ENCODE data around the gene NOS1AP. TPM values are rescaled to one million over a fixed set of nuclear protein-coding genes. Genes with fewer than 3 reads are reported as not detected.

NOS1AP gene
- total RNA-seq, 1 donor from 2014 or later, result 0.99 TPM

GRCh38 chr1:162294015-162294414 is 224.5 kb downstream of the NOS1AP start:
- no peak for DNase-seq (ENCODE audit: low read depth)

DNA sequence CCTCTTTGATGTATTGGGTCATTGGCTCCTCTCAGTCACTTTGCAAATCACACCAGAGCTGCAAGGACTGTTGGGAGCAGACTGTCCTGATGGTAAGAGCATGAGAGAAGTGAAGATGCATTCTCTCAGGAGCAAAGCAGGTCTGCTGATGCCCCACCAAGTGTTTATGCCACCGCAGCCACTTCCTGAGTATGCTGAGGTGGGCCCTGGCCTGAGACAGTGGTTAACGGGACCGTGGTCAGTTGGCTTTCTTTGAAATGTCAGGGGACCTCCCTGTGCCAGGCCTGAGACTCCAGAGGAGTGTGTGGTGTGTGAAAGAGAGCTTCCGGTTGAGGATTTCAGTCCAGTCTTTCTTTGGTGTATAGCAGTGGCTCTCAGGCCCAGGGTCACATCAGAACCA is 227.7 kb downstream of the NOS1AP start:
- DNase-seq (ENCODE audit: low read depth), result no peak

GRCh38 chr1:162298266-162298665 is 228.8 kb downstream of the NOS1AP start:
- no peak for DNase-seq (ENCODE audit: low read depth)

DNA sequence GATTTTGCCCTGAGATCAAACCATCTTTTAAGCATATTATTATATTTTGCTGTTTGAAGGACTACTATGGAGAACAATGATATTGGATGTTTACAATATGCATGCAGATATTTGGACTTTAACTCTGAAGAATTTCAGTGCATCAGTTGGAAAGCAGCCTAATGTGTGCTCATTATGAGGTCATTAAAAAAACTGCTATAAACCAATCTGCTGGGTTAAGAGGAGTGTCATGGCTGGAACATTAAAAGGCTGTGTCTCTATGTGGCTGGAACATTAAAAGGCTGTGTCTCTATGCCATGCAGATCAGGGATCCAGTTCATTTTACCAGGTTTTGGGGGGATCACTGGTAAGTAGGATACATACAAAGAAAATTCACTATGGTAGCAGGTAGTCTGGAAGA is 229.5 kb downstream of the NOS1AP start:
- DNase-seq (ENCODE audit: low read depth), result no peak

DNA sequence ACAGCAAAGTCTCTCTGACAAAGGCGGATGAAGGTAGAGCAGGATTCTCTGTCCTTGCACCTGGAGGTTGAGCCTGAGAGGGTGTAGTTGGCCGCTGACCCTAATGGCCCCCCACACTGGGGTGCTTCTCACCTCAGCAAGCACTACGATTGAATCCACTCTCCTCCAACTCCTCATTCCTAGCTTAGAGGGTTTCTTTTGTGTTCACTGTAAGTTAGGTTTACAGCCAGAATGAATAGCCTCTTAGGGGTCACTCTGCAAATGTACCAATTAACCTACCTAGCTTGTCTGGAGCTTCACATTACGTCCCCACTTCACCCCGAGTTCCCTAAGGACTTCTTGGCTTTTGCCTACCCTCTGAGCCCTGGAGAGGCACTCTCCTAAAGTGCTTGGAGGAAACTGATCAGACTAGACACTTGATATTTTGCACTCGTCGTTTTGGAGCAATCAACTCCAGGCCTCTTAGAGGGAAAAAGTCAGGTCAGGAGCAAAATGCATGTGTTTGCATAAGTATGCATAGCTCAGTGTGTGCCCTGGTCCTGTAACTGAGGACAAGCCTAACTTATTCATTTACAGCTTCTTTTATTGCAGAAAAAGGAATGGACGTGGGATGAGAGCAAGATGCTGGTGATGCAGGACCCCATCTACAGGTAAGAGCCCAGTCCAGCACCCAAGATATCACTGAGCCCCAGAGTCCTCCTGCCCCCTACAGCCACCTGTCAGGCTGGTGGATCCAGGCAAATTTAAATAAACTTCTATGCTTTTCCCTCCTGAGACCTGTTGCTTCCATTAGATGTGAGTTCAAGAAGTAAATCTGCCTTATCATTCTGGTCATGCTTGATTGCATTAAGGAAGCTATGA is 230.8 kb downstream of the NOS1AP start:
- no peak for DNase-seq (ENCODE audit: low read depth)

DNA sequence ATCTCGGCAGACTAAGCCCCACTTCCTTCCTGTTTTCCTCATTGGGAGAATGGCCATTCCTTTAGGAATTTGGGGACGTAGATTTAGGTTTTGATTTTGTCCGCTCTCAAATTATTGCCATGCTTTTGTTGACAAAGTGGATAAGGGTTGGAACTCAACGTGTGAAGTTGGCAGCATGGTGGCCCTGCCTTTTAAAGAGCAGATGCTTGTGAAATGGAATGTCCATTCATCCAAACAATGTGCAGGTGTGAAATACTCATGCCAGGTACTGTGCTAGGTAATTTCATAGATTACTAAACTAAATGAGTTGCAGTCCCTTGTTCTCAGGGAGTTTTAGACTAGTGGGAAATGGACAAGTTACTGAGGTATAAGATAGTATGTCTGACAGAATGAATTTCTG is 232.2 kb downstream of the NOS1AP start:
- no peak for DNase-seq (ENCODE audit: low read depth)

GRCh38 chr1:162302306-162303003 is 233.0 kb downstream of the NOS1AP start:
- no peak for DNase-seq (ENCODE audit: low read depth)

DNA sequence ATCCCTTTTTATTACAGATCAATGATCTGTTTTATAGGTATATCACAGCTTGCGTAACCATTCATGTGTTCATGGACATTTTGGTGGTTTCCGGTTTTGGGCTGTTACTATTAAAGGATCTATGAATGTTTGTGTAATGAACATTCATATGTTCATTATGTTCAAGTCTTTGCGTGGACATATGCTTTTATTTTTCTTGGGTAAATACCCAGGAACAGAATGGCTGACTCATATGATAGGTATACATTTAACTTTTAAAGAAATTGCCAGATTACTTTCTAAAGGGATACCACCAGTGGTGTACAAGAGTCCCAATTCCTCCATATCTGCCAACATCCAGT is 233.5 kb downstream of the NOS1AP start:
- no peak for DNase-seq (ENCODE audit: low read depth)

GRCh38 chr1:162304736-162305135 is 235.2 kb downstream of the NOS1AP start:
- DNase-seq (ENCODE audit: low read depth), result no peak

GRCh38 chr1:162305969-162306368 is 236.5 kb downstream of the NOS1AP start:
- DNase-seq (ENCODE audit: low read depth), result peak; percentile 92

- DNase-seq (ENCODE audit: low read depth), result peak; percentile 96
Measured at GRCh38 chr1:162310337-162310736, 240.8 kb downstream of the NOS1AP start.

GRCh38 chr1:162314206-162314605 is 244.7 kb downstream of the NOS1AP start:
- DNase-seq (ENCODE audit: low read depth), result no peak

DNA sequence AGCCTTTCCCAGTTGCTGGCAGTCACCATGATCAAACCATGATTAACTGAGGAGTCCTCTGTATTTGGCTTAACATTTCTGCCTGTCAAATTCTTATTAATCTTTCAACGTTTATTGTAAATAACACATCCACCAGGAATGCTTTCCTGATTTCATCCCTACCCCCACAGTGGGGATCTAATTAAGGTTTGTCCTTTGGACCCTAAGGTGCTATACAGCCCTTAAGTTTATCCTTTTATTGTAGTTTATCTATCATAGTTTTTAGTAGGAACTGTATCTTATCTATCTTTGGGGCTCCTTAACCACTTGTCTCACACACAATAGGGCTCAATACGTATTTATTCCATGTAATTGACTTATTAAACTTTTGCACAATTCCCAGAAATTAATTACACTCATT is 246.2 kb downstream of the NOS1AP start:
- DNase-seq (ENCODE audit: low read depth), result no peak

DNA sequence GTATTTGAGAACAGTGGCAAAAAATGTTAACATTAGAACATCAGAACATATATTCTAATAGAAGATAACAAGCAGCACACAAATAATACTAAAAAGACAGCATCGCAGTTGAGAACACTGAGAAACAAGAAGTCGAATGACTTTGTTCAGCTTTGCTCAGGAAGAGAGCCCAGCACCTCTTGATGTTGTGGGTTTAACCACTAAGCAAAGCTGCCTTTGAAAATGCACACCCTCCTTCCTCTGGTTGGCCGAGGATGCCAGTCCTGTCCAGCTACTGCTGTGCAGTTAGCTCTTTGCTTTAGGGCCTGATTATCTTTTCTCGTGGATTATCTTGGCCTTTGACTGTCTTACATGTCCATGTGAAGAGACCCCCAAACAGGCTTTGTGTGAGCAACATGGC is 246.7 kb downstream of the NOS1AP start:
- no peak for DNase-seq (ENCODE audit: low read depth)

DNA sequence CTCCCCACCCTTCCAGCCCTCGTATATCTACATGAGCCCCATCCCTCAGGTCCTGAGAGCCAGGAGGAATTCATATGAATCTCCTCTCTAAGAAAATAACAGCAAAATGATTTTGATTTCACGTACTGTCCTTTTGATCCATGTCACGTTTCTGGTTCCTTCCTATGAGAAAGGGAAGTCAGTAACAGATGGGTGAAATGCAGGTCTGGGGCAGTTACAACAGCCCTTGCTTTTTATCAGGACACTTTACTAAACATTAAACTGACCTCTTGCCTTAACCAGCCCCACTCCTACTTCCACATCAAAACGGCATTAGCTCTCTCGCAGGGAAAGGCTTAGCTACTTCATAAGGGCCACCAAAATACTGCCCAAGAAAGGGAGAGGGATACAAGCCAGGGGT is 248.1 kb downstream of the NOS1AP start:
- no peak for DNase-seq (ENCODE audit: low read depth)

GRCh38 chr1:162319493-162320175 is 250.1 kb downstream of the NOS1AP start:
- peak; percentile 69 for DNase-seq (ENCODE audit: low read depth)

DNA sequence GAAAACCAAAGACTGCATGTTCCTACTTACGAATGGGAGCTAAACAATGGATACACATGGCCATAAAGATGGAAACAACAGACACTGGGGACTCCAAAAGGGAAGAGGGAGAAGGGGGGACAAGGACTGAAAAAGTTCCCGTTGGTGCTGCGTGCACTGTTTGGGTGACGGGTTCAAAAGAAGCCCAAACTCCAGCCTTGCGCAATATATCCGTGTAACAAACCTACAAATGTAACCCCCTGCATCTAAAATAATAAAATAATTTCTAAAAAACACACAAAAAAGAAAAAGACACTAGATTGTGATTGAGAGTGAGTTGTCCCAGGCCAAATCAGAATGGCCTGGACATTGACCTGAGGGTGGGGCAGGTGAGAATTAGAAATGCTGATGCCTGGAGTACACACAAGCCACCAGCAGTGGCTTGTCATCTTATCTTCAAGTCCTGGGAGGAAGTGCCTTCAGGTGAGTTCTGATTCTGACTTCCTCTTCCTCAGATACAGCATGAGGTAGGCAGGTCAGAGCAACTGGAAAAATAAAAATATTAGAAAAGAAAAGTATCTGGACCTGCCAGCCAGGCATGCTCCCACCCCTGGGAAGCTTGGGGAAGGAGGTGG is 252.4 kb downstream of the NOS1AP start:
- DNase-seq (ENCODE audit: low read depth), result no peak

- no peak for DNase-seq (ENCODE audit: low read depth)
Measured at GRCh38 chr1:162323023-162323422, 253.5 kb downstream of the NOS1AP start.

DNA sequence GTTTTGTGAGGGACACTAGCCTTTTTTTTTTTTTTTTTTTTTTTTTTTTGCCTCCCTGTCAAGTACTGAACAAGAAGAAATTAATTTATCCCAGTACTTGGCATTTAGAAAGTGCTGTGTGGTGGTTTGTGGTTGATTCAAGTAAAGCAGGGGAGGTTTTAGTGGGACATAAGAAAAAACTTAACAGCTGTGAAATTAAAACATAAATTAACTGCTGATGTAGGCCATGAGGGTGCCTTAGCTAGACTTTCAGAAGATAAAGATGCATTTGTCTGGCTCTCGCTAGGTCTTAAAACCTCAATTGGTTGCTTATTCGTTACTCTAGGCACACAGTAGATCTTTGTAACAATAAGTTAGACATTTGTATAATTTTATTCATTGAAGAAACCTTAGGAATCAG is 254.9 kb downstream of the NOS1AP start:
- DNase-seq (ENCODE audit: low read depth), result no peak

- DNase-seq (ENCODE audit: low read depth), result no peak
Measured at GRCh38 chr1:162326559-162326958, 257.1 kb downstream of the NOS1AP start.

DNA sequence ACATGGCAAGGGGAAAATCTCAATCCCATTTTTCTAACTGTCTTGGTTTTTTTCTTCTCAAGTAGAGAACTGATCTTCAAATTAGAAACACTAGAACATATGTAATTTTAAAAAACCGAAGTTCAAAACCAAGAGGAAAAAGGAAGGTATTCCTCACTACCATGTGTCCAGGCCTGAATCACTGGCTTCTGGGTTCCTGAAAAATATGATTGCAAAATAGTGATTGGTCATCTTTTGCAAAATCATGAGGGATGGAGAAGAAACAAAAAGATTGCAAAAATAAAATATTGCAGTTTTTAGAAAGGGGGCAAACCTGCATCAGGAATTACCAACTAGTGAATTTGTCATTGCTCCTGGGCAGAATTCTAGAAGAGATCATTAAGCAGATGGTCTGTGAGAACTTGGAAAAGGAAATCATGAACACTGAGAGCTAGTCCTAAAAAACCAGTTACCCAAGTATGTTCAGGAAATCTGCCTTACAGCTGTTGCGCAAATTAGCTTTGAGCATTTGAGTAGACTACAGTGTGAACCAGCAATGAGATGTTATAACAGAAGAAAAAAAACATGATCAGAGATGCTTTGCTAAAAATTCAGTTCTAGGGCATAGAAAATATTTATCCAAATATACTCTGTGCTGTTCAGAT is 257.8 kb downstream of the NOS1AP start:
- no peak for DNase-seq (ENCODE audit: low read depth)

DNA sequence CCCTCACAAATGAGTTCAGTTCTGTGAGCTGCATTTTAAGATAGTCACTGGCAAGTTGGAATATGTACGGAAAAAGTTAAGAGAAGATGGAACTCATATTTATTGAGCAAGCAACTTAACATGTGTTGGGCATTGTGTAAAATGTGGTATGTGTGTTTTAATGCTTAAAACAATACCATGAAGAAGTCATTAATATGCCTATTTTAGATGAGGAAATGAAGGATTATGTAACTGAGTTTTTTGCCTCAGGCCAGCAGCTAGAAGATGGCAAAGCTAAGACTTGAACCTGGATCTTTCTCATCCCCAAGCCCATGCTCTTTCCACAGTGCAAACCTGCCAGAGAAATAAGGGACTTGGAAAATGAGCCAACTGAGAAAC is 258.3 kb downstream of the NOS1AP start:
- DNase-seq (ENCODE audit: low read depth), result no peak

All from renal cortical epithelial cell (primary cell).